Esophagus muscularis mucosa (tissue), 3 donors: Measurements from ENCODE around the gene F11.

Experiments
- CTCF ChIP-seq, 3 experiments: fragments of 200-600 bp in 2 of 3; fragments of 450-650 bp in 1 of 3; sonication (generic) in 2 of 3; IDR thresholded peaks; one replicate each; pipeline ENCODE4 v1.5.1; 2017 to 2019; ENCODE audit warnings: antibody characterized with exemption in 3 of 3, mild to moderate bottlenecking in 2 of 3, moderate library complexity in 1 of 3
- POLR2AphosphoS5 ChIP-seq, 2 donors: sonication (generic); formaldehyde crosslinking; IDR thresholded peaks; one replicate each; pipeline ENCODE4 v1.6.1; 2017; ENCODE audit warnings: antibody characterized with exemption in 2 of 2

GRCh38 chr4:186272699-186273391, 6.9 kb downstream of the F11 start:
- no peak for TF ChIP-seq CTCF (IDR thresholded peaks at IDR 0.05)
- TF ChIP-seq POLR2AphosphoS5 (IDR thresholded peaks at IDR 0.05): no peak
